Measurements from ENCODE around the gene ZNF277.
A peak's percentile ranks its signal among the peaks of the same experiment; 100 is the strongest.

ZNF277 gene

DNA sequence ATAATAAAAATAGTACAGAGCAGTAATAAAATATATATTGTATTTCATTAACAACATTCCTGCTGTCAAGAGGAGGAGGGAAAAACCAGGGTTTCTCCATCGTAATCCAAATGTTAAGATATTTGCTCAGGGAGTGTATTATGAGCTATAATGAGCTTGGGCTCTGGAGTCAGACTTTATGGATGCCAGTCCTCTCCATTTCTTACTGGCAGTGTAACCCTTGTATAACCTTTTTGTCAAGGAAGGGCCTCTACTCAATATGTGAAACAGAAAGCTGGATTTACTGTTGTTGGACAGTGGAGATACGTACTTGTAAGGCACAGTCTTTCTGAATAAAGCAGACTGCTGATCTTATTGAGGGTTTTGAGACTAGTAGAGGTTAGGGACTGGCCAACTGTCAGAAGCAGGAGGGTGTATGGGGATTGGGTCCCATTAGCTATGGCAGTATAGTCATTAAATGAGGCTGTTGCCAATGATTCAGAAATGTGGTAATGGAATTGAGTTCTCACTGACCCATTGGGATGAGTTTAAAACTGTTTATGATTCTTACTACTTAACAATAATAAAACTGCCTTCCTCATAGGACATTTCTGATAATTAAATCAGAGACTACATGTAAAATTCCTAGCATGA is 56.5 kb downstream of the ZNF277 start:
- Mint-ChIP-seq H3K36me3 (ENCODE audit: low read depth) (no peaks in the 10 kb centered on the region), H3K4me3 (no peak overlapping the region), H3K9me3 (no peaks in the 10 kb centered on the region), H3K4me1 (ENCODE audit: low read depth) (peaks cover 26% of the 10 kb centered on the region), H3K27me3 (no peaks in the 10 kb centered on the region), H3K27ac (no peak overlapping the region)
- intact Hi-C loops (cut with micrococcal nuclease), result no loop called here

DNA sequence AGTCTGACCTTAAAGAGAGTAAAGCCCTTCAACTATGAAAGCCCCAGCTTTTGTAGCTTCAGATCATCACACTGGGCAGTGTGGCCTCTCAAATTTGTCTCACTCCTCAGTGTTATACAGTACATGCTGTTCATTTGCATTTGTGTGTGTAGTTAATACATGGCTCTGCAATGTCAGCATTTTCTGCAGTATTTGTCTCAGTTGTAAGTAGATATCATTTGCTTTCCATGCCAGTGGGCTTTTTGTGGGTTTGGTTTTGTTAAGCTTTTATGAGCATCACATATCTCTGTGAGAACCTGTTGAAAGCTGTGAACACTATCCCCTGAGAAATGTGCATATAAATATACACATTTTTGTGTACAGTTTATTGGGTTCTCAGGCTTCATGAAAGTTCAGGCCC is 57.0 kb downstream of the ZNF277 start:
- H3K27ac Mint-ChIP-seq, result no peak overlapping the region
- no peaks in the 10 kb centered on the region for H3K27me3 Mint-ChIP-seq
- H3K4me1 Mint-ChIP-seq (ENCODE audit: low read depth), result peaks cover 26% of the 10 kb centered on the region
- intact Hi-C loops (cut with micrococcal nuclease), result no loop called here
- no peaks in the 10 kb centered on the region for H3K9me3 Mint-ChIP-seq
- no peaks in the 10 kb centered on the region for H3K36me3 Mint-ChIP-seq (ENCODE audit: low read depth)
- H3K4me3 Mint-ChIP-seq, result no peak overlapping the region

DNA sequence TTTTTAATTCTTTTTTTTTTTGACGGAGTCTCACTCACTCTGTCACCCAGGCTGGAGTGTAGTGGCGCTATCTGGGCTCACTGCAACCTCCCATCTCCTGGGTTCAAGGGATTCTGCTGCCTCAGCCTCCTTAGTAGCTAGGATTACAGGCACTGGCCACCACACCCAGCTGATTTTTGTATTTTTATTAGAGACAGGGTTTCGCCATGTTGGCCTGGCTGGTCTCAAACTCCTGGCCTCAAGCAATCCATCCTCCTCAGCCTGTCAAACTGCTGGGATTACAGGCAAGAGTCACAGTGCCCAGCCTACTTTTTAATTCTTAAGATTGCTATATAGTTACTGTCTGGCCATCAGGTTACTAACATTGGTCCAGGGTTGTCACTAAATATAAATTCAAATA is 59.6 kb downstream of the ZNF277 start:
- Mint-ChIP-seq H3K27me3 (no peaks in the 10 kb centered on the region), H3K4me3 (no peak overlapping the region), H3K36me3 (ENCODE audit: low read depth) (no peaks in the 10 kb centered on the region), H3K4me1 (ENCODE audit: low read depth) (peaks cover 26% of the 10 kb centered on the region), H3K27ac (no peak overlapping the region), H3K9me3 (no peaks in the 10 kb centered on the region)
- intact Hi-C loops (cut with micrococcal nuclease), result no loop called here

DNA sequence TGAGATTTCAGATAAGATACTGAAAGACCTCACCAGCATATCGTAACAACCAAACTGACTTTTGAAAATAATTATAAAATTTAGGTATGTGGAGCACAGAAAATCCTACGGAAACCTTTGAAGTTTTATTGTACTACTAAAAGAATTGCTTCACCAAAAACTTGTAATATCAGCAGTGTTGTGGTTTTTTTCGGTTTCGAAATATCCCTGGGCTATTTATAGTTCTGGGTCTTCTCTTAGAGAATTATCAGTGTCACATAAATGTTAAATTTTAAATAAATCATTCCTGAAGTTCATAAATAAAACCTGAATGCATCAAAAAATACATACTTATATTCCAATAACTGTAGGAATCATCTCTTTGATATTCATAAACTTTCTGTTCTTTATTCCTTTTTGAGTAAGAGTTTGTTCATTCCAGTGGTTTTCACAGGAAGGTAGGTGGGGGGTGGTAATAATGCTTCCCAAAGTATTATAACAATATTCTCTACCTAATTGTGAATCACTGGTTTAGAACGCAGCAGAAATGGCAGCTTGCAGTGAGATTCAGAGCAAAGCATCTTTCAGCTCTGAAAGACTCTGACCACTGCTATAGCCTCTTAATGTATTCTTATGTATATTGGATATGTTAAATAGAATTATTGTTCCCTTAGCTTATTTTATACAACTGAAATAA is 60.2 kb downstream of the ZNF277 start:
- no peaks in the 10 kb centered on the region for H3K27me3 Mint-ChIP-seq
- no peaks in the 10 kb centered on the region for H3K36me3 Mint-ChIP-seq (ENCODE audit: low read depth)
- intact Hi-C loops (cut with micrococcal nuclease), result no loop called here
- no peak overlapping the region for H3K27ac Mint-ChIP-seq
- H3K4me1 Mint-ChIP-seq (ENCODE audit: low read depth), result peaks cover 26% of the 10 kb centered on the region
- no peaks in the 10 kb centered on the region for H3K9me3 Mint-ChIP-seq
- H3K4me3 Mint-ChIP-seq, result no peak overlapping the region

DNA sequence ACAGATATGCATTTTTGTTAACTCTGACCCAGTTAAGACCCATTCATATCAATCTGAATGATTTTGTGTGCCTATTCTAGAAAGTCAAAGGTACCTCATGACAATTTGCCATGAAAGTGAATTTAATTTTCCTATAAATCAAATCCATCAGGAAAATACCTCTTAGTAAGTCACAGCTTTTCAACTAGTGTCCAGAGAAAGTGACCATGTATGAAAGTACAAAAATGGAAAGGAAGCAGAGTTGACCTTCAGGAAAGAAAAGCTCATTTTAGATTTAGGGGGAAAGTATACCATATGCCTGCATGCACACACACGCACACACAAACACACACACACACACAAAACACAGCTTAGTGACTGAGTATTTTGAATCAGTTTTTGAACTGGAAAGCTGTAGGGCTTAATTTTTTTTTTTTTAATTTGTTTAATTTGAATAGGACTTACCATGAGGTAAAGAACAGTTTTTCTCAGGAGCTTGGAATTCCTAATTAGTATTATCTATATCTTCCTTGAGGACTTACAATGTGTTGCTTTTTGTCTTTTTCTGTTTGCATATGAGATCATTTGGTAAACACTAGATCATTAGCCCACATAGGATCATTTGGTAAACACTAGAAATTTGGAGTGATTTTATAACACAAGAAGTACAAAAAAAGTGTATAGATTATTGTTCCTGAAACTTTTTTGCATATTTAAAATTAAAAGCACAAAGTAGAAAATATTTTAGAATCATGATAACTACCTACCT is 61.6 kb downstream of the ZNF277 start:
- Mint-ChIP-seq H3K36me3 (ENCODE audit: low read depth) (peaks cover 2% of the 10 kb centered on the region), H3K27ac (no peak overlapping the region), H3K9me3 (peaks cover 9% of the 10 kb centered on the region), H3K27me3 (no peaks in the 10 kb centered on the region), H3K4me1 (ENCODE audit: low read depth) (peaks cover 33% of the 10 kb centered on the region), H3K4me3 (no peak overlapping the region)
- intact Hi-C loops (cut with micrococcal nuclease), result no loop called here

DNA sequence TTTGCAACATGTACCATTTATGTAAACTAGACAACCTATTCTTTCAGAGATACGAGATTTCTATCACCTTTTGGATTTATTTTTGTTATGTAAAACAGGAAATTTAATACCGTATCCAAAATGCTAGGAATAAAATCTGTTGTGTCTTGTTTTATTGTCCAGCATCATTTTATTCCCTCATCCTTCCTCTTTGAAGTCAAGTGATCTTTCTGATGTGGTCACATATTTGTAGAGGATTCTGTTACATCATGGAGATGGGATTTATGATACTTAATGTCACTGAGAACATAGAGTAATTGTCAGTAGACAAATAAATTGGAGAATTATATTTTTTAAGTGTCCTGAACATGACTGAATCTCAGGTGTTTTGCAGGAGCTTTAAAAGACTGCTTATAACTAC is 64.7 kb downstream of the ZNF277 start:
- no peak overlapping the region for H3K27ac Mint-ChIP-seq
- peaks cover 23% of the 10 kb centered on the region for H3K4me1 Mint-ChIP-seq (ENCODE audit: low read depth)
- no peaks in the 10 kb centered on the region for H3K27me3 Mint-ChIP-seq
- peaks cover 13% of the 10 kb centered on the region for H3K9me3 Mint-ChIP-seq
- intact Hi-C loops (cut with micrococcal nuclease), result no loop called here
- no peak overlapping the region for H3K4me3 Mint-ChIP-seq
- peaks cover 7% of the 10 kb centered on the region for H3K36me3 Mint-ChIP-seq (ENCODE audit: low read depth)

DNA sequence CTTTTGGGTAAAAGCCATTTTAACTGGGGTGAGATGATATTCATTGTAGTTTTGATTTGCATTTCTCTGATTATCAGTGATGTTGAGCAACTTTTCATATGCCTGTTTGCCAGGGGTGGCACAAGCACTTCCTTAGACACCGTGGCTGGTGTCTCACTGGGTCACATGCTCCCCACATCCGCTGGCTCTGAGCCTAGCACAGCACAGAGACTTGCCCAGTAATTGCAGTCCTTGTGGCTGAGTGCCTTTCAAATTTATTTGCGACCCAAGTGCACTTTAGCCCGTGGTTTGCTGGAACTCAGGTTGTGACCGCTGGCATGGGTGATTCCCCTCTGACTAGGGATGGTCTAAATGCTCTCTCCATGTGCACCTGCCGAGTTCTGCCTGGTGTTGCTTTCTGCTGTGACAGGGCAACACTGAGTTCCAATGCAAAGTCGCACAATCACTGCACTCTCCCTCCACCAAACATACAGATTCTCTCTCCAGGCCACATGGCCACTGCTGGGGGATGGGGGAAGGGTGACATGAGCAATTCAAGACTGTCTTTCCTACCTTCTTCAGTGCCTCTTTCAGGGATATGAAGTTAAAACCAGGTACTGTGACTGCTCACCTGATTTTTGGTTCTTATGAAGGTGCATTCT is 66.5 kb downstream of the ZNF277 start:
- no peaks in the 10 kb centered on the region for H3K27me3 Mint-ChIP-seq
- peak overlapping the region; percentile 8 for H3K27ac Mint-ChIP-seq
- H3K9me3 Mint-ChIP-seq, result peaks cover 13% of the 10 kb centered on the region
- peaks cover 7% of the 10 kb centered on the region for H3K36me3 Mint-ChIP-seq (ENCODE audit: low read depth)
- intact Hi-C loops (cut with micrococcal nuclease), result no loop called here
- H3K4me1 Mint-ChIP-seq (ENCODE audit: low read depth), result peaks cover 11% of the 10 kb centered on the region
- H3K4me3 Mint-ChIP-seq, result no peak overlapping the region

DNA sequence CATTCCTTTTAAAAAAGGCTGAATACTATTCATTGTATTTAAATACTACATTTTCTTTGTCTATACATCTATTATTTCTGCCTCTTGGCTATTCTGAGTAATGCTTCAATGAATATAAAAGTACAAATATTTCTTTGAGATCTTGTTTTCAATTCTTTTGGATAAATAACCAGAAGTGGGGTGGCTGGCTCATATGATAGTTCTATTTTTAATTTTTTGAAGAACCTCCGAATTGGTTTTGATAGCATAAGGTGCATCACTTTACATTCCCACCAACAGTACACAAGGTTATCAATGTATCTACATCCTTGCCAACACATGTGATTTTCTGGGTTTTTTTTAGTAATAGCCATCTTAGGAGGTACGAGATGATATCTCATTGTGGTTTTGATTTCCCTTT is 72.5 kb downstream of the ZNF277 start:
- H3K27ac Mint-ChIP-seq, result no peak overlapping the region
- H3K9me3 Mint-ChIP-seq, result no peaks in the 10 kb centered on the region
- no peaks in the 10 kb centered on the region for H3K36me3 Mint-ChIP-seq (ENCODE audit: low read depth)
- H3K4me1 Mint-ChIP-seq (ENCODE audit: low read depth), result peaks cover 6% of the 10 kb centered on the region
- no peak overlapping the region for H3K4me3 Mint-ChIP-seq
- intact Hi-C loops (cut with micrococcal nuclease), result no loop called here
- no peaks in the 10 kb centered on the region for H3K27me3 Mint-ChIP-seq

DNA sequence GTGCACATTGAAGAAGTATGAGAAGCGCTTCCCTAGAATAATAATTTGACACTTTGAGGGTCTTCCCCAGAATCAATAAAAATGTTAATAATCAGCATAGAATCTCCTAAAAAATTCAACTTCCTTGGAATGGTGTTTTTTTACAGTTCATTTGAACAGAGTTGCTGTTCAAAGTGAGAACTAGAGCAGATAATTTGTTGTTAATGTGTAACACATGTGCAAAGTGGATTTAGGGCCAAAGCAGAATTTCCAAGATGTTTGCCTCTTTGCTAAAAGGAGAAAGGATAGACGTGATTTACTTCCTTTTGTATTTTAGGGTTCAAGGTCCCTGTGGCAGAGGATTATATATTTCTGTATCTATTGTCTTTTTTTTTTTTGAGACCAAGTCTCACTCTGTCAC is 73.8 kb downstream of the ZNF277 start:
- H3K36me3 Mint-ChIP-seq (ENCODE audit: low read depth), result no peaks in the 10 kb centered on the region

DNA sequence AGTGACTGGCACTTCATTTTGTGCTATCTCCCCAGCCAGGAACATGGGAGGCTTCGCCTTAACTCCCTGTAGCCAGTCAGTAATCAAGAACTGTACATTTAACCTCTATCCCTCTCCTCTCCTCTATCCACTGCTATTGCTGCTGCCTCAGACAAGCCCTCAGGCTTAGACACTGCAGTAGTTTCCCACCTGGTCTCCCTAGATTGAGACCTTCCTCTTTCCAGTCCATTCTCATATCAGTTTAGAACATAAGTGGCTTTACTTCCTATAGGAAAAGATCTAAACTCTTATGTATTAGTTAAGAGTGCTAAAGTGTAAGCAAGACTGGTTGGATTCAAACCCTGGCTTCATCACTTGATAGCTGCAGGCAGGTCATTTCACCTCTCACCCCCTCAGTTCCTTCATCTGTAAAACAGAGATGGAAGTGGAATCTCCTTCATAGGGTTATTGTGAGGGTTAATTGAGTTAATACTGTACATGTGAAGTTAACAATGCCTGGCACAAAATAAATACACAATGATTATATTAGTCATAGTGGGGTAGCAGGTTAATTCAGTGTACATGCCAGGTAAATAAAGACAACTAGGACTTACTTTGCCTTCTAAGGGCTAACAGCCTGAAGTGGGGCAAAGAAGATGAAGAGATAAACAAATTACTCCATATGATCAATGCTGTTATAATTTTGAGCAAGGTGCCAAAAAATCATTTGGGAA is 76.1 kb downstream of the ZNF277 start:
- no peaks in the 10 kb centered on the region for H3K27me3 Mint-ChIP-seq
- H3K4me1 Mint-ChIP-seq (ENCODE audit: low read depth), result peaks cover 6% of the 10 kb centered on the region
- H3K4me3 Mint-ChIP-seq, result no peak overlapping the region
- intact Hi-C loops (cut with micrococcal nuclease), result no loop called here
- no peaks in the 10 kb centered on the region for H3K9me3 Mint-ChIP-seq
- no peak overlapping the region for H3K27ac Mint-ChIP-seq
- peaks cover 10% of the 10 kb centered on the region for H3K36me3 Mint-ChIP-seq (ENCODE audit: low read depth)

More for the DNA sequence above, 73.8 kb downstream of the ZNF277 start:
- Mint-ChIP-seq H3K27me3 (no peaks in the 10 kb centered on the region), H3K9me3 (no peaks in the 10 kb centered on the region), H3K4me3 (no peak overlapping the region), H3K27ac (no peak overlapping the region), H3K4me1 (ENCODE audit: low read depth) (peaks cover 6% of the 10 kb centered on the region)
- intact Hi-C loops (cut with micrococcal nuclease), result no loop called here

DNA sequence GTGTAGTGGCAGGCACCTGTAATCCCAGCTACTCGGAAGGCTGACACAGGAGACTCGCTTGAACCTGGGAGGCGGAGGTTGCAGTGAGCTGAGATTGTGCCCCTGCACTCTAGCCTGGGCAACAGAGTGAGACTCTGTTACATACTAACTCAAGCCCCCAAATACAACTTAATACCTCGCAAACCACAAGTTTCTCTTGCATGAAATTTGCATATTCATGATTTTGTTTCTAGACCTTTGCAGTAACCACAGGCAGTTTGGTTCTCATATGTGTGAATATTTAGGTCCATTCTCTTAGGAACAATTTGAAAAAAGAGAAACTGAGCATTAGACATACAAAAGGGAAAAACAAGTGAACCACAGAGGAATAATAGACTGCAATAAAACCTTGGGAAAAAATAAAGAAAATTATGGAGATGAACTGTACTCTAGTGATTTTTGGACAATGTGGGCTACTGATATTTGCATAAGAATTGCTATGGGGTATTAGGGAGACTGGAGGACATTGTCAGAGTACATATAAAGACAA is 77.0 kb downstream of the ZNF277 start:
- Mint-ChIP-seq H3K9me3 (no peaks in the 10 kb centered on the region), H3K27ac (no peak overlapping the region), H3K4me3 (no peak overlapping the region), H3K36me3 (ENCODE audit: low read depth) (peaks cover 18% of the 10 kb centered on the region), H3K4me1 (ENCODE audit: low read depth) (peaks cover 6% of the 10 kb centered on the region), H3K27me3 (no peaks in the 10 kb centered on the region)
- intact Hi-C loops (cut with micrococcal nuclease), result no loop called here

DNA sequence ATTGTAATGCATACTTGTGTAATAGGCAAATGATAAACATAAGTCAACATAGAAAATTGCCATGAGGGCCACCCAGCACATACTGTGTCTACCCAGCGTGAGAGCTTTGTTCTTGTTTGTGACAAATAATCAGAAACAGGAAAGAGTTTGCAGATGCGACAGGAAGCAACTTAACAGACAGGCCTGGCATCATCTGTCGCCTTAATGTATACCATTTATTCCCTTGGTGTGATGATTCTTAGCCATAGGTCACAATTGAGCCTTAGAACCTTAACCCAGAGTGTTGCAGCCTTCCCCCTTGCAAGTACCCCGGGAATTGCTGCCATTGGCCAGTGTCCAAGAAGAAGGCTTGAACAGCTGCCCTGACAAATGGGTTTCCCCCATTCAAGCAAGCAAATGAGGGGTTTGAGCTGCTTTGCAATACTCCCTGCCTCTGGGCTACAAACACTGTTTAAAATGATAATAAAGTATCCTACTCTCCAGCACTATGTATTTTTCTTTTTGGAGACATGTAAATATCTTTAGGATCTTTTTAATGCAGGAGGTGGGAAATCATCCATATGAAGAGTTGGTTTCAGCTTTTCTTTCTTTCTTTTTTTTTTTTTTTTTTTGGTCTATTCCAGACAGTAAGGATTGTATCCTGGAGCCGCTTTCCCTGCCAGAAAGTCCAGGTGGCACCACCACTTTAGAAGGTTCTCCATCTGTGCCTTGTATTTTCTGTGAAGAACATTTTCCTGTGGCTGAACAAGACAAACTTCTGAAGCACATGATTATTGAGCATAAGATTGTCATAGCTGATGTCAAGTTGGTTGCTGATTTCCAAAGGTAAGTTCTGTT is 80.0 kb downstream of the ZNF277 start:
- peaks cover 22% of the 10 kb centered on the region for H3K36me3 Mint-ChIP-seq (ENCODE audit: low read depth)
- intact Hi-C loops (cut with micrococcal nuclease), result no loop called here
- H3K4me1 Mint-ChIP-seq (ENCODE audit: low read depth), result peaks cover 6% of the 10 kb centered on the region
- no peak overlapping the region for H3K4me3 Mint-ChIP-seq
- no peaks in the 10 kb centered on the region for H3K9me3 Mint-ChIP-seq
- no peak overlapping the region for H3K27ac Mint-ChIP-seq
- H3K27me3 Mint-ChIP-seq, result no peaks in the 10 kb centered on the region

DNA sequence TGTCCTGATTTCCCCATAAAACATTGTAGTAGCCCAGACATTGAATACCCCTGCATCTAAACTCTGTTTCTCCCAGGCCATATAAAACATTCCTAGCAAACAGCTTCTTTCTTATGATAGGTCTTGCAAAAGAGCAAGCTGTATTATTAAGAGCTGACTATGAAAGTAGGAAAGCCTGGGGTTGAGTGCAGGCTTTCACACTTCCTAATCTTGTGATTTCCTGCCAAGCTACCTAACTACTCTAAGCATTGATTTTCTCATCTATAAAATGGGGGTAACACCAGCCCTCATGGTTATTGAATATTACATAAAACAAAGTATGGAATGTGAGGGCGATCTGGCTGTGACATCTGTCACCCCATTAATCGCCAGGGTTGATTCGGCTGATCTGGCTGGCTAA is 81.8 kb downstream of the ZNF277 start:
- H3K27me3 Mint-ChIP-seq, result no peaks in the 10 kb centered on the region
- no peak overlapping the region for H3K27ac Mint-ChIP-seq
- H3K4me1 Mint-ChIP-seq (ENCODE audit: low read depth), result no peaks in the 10 kb centered on the region
- intact Hi-C loops (cut with micrococcal nuclease), result no loop called here
- no peak overlapping the region for H3K4me3 Mint-ChIP-seq
- H3K36me3 Mint-ChIP-seq (ENCODE audit: low read depth), result peaks cover 33% of the 10 kb centered on the region
- H3K9me3 Mint-ChIP-seq, result no peaks in the 10 kb centered on the region
